ENCODE results near the gene HGFAC.

HGFAC gene

DNA sequence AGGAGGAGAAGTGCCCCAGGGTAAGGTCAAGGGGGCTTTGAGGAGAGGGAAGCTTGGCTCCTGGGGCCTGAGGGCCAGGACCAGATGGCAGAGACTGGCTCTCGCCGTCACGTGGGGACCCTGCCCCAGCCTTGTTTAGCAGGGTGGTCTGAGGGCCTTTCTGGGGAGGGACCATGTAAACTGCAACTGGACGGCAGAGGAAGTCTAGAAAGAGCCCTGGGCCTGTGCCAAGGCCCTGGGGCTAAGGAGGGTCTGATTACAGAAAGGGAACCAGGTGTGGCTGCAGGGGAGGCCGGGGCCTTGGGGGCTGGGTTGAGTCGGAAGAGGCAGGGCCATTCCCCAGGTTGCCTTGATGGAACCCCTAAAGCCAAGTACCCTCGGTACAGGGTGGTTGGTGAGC, 1.8 kb upstream of the HGFAC start:
- TF ChIP-seq, protein P1, sequence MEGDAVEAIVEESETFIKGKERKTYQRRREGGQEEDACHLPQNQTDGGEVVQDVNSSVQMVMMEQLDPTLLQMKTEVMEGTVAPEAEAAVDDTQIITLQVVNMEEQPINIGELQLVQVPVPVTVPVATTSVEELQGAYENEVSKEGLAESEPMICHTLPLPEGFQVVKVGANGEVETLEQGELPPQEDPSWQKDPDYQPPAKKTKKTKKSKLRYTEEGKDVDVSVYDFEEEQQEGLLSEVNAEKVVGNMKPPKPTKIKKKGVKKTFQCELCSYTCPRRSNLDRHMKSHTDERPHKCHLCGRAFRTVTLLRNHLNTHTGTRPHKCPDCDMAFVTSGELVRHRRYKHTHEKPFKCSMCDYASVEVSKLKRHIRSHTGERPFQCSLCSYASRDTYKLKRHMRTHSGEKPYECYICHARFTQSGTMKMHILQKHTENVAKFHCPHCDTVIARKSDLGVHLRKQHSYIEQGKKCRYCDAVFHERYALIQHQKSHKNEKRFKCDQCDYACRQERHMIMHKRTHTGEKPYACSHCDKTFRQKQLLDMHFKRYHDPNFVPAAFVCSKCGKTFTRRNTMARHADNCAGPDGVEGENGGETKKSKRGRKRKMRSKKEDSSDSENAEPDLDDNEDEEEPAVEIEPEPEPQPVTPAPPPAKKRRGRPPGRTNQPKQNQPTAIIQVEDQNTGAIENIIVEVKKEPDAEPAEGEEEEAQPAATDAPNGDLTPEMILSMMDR (conservative IDR thresholded peaks at IDR 0.05) = no peak
- no peak overlapping the region for H3K27ac ChIP-seq

DNA sequence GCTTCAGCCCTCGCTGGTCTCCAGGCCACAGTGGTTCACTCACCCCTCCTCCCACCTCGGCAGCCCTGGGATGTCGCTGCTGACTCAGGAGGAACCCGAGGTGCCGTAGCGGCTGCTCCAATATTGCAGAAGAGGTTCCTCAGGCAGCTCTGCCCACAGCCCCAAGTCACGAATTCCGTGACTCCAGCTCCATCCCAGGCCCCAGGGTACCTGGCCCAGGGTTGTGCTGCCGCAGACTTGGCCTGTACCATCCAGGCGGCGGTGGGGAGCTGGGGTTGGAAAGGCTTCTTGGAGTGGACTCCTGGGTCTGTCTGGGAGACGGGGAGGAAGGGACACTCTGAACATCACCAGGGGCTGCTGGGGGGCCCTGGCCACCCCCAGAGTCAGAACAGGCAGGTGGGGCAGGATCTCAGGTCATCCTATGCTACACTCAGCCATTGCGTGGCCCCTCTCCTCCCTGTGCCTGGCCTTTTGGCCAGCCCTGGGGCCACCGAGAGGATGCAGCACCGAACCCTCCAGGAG, 728 bp upstream of the HGFAC start:
- TF ChIP-seq, protein P1 (conservative IDR thresholded peaks at IDR 0.05) = no peak
- no peak overlapping the region for H3K27ac ChIP-seq

DNA sequence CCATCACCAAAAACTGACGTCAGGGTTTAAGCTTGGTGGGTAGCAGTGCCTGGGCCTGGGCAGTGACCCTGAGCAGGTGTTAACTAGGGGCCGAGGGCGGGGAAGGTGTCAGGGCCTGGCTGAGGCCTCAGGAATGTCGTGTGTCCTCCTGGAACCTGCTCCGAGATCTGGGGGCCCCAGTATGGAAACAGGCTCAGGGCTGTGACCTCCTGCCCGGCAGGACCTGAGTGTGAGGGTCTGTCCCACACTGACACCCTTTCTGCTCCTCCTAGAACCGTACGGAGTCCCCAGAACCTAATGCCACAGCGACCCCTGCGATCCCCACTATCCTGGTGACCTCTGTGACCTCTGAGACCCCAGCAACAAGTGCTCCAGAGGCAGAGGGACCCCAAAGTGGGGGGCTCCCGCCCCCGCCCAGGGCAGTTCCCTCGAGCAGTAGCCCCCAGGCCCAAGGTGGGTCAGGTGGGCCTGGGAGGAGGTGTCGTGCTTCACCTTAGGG, 741 bp downstream of the HGFAC start:
- TF ChIP-seq, protein P1 (conservative IDR thresholded peaks at IDR 0.05) = no peak
- no peak overlapping the region for H3K27ac ChIP-seq

DNA sequence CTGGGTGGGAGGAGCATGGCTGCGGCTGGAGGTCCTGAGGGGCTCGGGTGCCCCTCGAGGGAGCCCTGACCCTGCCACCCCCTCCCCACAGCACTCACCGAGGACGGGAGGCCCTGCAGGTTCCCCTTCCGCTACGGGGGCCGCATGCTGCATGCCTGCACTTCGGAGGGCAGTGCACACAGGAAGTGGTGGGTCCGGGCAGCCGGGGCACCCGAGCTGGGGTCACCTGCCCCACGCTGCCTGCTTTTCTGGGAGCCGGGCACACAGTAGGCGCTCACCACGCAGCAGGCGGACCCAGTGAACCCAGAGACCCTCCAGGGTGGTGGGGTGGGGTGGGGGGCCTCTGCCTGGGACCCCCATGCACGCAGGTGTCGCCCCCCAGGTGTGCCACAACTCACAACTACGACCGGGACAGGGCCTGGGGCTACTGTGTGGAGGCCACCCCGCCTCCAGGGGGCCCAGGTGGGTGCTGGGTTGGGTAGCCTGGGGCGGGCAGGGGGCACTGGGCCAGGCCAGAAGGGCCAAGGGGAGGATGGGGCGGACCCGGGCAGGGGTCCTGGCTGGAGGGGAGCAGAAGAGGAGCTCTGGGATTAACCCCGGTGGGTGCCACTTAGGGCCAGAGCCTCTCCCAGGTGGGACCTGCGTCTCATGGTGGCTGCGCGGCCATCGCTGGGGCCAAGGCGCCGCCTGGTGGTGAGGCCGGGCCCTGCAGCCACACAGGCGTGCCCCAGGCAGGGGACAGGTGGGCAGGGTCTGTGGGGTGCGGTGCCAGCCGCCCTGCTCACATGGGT, 1.4 kb downstream of the HGFAC start:
- TF ChIP-seq, protein P1 (conservative IDR thresholded peaks at IDR 0.05) = peak; percentile 97
- H3K27ac ChIP-seq = no peak overlapping the region

DNA sequence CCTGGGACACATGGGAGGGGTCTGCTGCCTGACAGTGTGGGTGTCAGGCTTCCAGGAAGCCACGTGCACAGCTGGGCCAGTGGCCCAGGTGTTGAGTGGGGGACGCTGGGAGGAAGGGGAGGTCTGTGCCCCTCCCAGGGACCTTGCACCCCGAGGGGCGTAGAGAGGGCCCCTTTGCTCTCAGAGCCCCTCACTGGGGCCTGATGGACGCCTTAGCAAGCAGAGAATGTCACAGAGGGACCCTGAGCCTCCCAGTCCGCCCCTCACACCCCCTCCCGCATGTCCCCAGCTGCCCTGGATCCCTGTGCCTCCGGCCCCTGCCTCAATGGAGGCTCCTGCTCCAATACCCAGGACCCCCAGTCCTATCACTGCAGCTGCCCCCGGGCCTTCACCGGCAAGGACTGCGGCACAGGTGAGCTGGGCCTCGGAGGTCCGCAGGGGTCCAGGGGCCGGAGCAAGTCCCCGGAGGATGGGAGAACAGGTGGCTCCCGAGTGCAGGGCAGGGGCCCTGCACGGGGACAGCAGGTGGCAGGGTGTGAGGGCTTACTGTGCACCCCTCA, 2.1 kb downstream of the HGFAC start:
- no peak overlapping the region for H3K27ac ChIP-seq
- TF ChIP-seq, protein P1 (conservative IDR thresholded peaks at IDR 0.05) = peak; percentile 73

DNA sequence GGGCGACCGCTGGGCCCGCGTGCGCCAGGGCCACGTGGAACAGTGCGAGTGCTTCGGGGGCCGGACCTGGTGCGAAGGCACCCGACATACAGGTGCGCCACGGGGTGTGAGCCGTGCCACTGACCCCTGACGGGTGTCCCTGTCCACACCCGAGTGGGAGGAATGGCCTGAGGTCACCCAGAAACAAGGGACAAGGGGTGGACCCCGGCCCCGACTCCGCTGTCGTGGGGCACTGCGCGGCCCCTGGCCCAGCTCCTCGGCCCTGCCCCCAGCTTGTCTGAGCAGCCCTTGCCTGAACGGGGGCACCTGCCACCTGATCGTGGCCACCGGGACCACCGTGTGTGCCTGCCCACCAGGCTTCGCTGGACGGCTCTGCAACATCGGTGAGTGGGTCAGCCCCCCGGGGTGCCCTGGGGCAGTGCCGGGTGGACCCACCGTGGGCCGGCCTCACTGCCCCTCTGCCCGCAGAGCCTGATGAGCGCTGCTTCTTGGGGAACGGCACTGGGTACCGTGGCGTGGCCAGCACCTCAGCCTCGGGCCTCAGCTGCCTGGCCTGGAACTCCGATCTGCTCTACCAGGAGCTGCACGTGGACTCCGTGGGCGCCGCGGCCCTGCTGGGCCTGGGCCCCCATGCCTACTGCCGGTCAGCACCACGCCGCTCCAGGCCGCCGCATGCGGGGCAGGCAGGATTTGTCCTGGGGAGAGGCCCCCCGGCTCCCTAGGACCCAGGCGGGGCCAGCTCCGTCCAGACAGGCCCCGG, 2.8 kb downstream of the HGFAC start:
- H3K27ac ChIP-seq = no peak overlapping the region
- TF ChIP-seq, protein P1 (conservative IDR thresholded peaks at IDR 0.05) = no peak
